NCI-H2171 (cell line): ENCODE measurements around the gene RANBP3.

Experiments
- DNase-seq: peaks from one replicate; lab custom pipeline; 2025; lab: John Stamatoyannopoulos, UW

RANBP3 gene

GRCh38 chr19:5925830-5926427 is 52.0 kb downstream of the RANBP3 start:
- DNase-seq: no peak

- DNase-seq: no peak
These were observed 54.6 kb downstream of the RANBP3 start for GRCh38 chr19:5923356-5923755.

GRCh38 chr19:5922161-5922545 is 55.8 kb downstream of the RANBP3 start:
- no peak for DNase-seq

GRCh38 chr19:5921516-5922160 is 56.3 kb downstream of the RANBP3 start:
- no peak for DNase-seq

GRCh38 chr19:5918463-5919079 is 59.4 kb downstream of the RANBP3 start:
- no peak for DNase-seq

- DNase-seq: no peak
These were observed 60.4 kb downstream of the RANBP3 start for GRCh38 chr19:5917431-5918107.

GRCh38 chr19:5916181-5916708 is 61.7 kb downstream of the RANBP3 start:
- DNase-seq: no peak

- DNase-seq: no peak
These were observed 62.2 kb downstream of the RANBP3 start for GRCh38 chr19:5915782-5916165.

- no peak for DNase-seq
These were observed 62.8 kb downstream of the RANBP3 start for GRCh38 chr19:5914946-5915781.

- DNase-seq: no peak
These were observed 63.6 kb downstream of the RANBP3 start for GRCh38 chr19:5914358-5914774.

- DNase-seq: no peak
These were observed 64.1 kb downstream of the RANBP3 start, which contains the start of gene CAPS for GRCh38 chr19:5913739-5914357. Gene CAPS (plus strand): TSS chr19:5914254. CDS start chr19:5914407, 153 bp downstream.

GRCh38 chr19:5911366-5911765 is 66.6 kb downstream of the RANBP3 start:
- no peak for DNase-seq

- no peak for DNase-seq
These were observed 67.4 kb downstream of the RANBP3 start for GRCh38 chr19:5910638-5910907.

GRCh38 chr19:5908773-5909442 is 69.0 kb downstream of the RANBP3 start:
- DNase-seq: no peak

- DNase-seq: no peak
These were observed 70.7 kb downstream of the RANBP3 start for GRCh38 chr19:5907241-5907640.

- no peak for DNase-seq
These were observed 72.7 kb downstream of the RANBP3 start for GRCh38 chr19:5905114-5905778.

- peak; percentile 100 for DNase-seq
These were observed 73.4 kb downstream of the RANBP3 start, which contains the start of gene VMAC for GRCh38 chr19:5904352-5905113. Gene VMAC (plus strand): TSS chr19:5904872. CDS start chr19:5904891, 19 bp downstream.

GRCh38 chr19:5903624-5904351 is 74.2 kb downstream of the RANBP3 start, which contains the start of gene NDUFA11:
Gene NDUFA11 (minus strand): TSS chr19:5903790. CDS start chr19:5903708, 82 bp downstream.
- peak; percentile 97 for DNase-seq
